ENCODE data around the gene ELAVL1.
"Not testable (repeated sequence)": the region's sequence is repeated elsewhere in the genome, so short reads cannot be mapped to it uniquely, and the experiment has no call there.

ELAVL1 gene

DNA sequence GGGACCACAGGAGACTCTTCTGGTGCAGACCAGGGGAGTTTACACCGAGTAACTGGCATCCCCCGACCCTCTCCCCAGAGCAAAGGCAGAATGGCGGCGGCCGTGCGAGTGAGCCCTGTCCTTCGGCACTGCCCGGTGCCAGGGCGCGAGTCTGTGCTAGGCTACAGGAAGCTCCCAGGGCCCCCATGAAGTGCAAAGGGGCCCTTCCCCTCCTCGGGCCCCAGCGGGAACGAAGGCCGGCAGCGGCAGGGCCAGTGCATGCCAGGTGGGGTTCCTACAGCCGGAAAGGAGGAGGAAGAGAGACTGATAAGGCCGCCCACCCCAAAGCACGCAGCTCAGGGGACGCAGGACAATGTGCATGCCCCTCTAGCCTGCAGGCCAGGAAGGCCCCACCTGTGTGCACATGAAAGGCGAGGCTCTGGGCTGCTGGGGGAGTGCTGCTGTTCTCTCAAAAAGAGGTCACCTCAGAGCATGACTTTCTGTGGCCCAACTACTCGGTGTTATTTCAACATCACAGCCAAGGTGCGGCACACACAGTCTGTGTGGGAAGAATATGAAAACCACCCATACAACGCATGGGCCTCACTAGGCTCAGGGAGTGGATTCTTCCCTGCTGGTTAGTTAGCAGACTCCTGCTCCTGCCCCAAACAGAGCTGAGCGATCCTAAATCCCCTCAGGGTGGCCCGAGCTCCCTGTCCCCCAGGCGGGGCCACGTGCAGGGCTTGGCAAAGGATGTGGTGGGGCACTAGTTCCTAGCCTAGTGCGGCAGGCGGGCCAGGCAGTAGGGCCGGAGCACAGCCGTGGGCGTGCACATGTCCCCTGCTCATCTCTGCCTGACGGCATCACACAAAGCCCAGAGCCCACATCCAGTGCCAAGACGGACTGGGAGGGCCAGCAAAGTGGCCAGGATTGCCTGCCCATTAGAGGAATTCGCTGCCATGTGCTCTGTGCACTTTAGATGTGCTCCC is 33.6 kb downstream of the ELAVL1 start:
- no peak for DNase-seq (ENCODE audit: extremely low read depth in 1 of 2, low read depth in 1 of 2)

DNA sequence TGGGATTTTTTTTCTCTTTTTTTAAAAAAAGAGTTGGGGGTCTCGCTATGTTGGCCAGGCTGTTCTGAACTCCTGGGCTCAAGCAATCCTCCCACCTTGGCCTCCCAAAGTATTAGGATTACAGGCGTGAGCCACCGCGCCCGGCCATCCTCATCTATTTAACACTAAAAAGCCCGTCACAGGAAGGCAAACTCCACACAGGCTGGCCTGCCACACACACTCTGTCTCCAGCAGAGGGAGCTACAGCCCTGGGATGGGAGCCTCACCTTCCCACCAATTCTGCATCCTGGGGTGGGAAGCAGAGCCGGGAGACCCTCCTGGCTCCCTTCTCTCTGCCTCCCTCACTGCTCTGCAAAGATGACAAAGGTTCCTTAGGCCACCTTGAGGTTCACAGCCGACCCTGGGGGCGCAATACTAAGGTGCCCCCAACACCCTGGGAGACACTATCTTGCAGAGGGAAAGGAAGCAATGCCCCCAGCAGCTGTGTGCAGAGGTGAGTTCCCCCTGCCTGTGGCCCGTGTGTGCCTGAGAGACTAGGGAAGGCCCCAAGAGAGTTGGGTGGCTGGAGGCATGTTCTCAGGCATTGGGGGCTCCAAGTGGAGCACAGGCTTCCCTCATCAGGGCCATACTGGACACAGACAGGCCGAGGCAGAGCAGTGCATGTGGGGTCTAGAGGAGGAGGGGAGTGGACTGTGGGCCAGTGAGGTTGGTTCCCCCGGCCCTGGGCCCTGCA is 34.6 kb downstream of the ELAVL1 start:
- no peak for DNase-seq (ENCODE audit: extremely low read depth in 1 of 2, low read depth in 1 of 2)

DNA sequence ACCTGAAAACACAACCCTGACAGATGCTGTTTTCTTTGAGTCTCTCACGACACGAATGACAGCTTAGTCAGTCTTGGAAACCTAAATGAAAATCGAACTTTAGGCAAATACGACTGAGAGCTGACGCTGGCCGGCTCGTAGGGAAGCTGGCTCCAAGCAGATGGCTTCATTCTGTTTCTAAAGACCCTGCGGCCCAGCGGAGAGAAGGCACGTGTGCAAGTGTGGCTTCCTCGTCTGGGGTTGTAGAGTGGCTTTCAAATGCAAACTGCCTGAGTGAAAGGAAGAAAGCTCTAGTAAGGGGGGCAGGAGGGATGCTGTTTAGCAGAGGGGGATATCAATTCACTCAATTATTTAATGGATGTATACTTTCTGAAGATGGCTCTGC is 35.9 kb downstream of the ELAVL1 start:
- no peak for DNase-seq (ENCODE audit: extremely low read depth in 1 of 2, low read depth in 1 of 2)

DNA sequence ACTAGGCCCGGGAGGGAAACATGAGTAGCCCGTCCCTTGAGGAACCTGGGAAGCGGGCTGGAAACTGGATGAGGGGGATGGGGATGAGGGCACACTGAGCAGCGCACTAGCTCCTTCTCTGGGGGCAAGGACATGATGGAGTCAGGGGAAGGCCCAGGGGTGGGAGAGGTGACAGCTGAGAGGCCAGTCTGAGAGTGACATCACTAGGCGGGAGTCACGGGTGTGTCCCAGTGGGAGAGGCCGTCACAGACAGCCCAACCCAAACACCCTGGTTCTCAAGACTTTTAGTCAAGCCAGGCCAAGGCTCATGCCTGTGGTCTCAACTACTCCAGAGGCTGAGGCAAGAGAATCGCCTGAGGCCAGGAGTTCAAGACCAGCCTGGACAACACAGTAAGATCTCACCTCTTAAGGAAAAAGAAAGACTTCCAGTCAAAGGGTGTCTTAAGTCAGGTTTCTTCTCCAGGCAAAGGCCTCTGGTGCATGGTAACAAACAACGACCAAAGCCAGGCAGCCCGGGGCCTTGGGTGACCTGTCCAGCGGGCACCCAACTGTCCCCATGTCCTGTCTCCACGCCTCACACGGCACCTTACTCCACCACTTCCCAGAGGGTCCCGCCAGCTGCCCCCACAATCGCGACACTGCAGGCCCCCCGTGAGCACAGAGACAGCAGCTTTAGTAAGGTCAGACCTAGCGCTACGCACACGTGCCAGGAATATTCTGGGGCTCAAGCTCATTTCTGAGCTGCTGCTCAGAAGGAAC is 36.5 kb downstream of the ELAVL1 start:
- DNase-seq (ENCODE audit: extremely low read depth in 1 of 2, low read depth in 1 of 2): no peak

DNA sequence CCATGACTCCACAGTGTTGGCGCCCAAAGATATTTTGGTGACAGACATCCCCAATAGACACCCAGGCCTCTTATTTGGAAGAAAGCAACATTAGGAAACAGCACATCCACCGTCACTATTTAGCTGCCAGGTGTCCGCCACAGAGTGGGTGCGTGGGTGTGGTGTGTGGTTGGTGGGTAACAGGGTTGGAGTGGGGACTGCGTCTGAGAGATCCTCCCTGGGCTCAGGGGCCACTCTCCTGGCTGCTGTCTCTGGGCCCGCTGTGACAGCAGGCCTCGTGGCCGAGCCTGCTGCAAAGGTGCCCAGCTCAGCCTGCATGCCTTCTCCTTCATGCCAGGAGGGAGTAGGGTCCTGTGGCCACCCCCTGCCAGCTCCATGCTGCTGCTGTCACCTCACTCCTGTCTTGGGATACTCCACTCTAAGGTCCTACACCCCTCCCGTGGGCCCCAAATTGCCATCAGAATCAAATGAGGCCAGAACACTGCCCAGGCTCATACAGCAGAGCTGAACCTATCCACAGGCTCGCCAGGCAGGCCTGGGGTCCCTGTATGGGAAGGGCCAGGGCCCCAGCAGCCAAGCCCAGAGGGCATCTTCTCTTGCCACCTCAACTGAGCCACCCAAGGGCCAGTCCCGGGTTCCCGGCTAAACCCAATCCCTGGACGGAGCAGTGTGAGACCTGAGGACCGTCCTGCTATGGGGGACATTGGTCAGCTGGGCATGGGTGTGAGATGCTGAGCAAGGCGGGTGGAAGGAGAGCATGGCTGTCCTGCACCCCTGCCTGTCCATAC is 37.2 kb downstream of the ELAVL1 start:
- no peak for DNase-seq (ENCODE audit: extremely low read depth in 1 of 2, low read depth in 1 of 2)

DNA sequence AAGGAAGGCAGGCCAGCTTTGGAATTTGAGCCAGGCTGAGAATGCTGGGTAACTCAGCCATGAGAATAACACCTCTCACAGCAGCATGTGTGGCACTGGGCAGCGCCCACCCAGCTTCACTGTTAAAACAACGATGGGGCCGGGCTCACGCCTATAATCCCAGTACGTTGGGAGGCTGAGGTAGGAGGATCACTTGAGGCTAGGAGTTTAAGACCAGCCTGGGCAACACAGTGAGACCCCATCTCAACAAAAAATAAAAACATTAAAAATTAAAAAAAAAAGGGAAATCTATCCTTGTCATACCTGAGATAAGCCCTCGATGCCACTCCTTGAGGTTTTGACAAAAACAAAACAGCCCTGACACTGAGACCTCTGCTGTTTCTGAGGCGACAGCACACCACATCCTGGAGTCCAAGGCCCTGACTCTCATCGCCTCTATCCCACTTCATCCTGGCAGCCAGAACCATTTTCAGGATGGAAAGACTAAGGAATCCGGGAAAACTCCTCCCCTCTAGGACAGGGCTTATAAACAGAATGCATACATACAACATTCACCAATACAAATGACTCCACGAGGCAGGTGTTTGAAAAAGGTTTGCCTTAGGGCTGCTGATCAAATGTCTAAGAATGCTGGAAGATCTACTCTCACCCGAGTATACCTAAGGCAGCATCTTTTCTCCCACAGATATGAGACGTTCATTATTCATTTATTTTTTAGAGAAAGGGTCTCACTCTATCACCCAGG is 39.3 kb downstream of the ELAVL1 start:
- DNase-seq (ENCODE audit: extremely low read depth in 1 of 2, low read depth in 1 of 2): no peak

DNA sequence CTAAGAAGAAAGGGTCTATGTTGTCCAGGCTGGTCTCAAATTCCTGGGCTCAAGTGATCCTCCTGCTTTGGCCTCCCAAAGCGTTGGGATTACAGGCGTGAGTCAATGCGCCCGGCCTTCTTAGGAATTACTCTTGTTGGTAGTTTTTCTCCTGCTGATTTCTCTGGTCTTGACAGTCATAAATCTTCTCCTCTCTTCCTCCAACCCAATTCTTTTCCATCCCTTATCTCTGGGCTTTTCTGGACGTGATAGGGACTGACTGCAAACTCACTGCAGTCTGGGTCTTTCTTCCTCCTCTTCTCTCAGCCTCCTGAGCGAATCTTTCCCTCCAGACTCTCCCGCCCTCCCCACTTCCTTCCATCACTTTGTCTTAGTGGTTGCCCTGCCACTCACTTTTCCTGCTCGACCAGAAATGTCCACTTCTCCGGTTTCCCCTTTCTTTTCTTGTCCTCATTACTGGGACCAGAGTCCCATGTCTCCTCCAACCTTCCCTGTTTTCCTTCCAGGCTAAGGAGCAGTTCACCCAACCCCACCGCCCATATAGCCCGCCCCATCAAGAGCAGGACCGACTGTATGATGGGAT is 40.1 kb downstream of the ELAVL1 start:
- DNase-seq (ENCODE audit: extremely low read depth in 1 of 2, low read depth in 1 of 2): no peak

DNA sequence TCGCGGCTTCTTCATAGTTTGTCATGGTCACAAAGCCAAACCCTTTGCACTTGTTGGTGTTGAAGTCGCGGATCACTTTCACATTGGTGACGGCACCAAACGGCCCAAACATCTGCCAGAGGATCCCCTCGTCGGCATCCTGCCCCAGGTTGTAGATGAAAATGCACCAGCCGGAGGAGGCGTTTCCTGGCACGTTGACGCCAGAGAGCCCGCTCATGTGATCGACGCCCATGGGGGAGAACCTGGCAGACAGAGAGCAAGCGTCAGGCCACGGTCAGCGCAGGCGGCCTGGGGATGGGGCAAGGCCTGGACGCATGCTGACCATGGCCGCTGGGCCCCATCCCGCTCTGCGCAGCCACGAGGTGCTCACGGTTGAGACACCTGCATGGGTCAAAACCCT is 41.9 kb downstream of the ELAVL1 start:
- no peak for DNase-seq (ENCODE audit: extremely low read depth in 1 of 2, low read depth in 1 of 2)

DNA sequence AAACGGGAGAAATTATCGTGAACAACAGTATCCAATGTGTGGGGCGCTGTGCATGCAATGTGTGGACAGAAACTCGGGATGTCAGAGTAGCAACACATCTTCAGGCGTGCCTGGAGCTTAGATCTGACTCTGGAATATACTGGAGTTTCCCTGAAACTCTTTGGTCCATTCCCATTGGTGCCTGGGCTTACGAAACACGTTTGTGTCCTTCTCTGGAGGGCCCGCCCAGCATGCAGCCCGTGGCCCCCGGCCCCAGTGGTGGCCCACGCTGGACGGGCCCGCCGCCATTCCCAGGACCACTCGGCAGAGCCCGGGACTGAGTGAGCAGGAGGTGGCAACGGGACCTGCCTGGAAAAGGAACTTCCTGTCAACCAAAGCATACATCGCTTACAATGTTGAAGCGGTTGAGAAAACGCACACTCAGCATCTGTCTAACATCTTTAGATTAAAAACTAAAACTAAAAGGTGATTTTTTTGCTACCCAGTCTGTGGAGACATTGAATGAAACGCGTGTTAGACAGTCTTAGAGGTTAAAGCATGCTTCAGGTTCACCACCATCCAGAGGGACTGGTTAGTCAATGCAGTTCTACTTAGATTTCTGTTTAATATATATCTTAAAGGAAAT is 42.7 kb downstream of the ELAVL1 start:
- DNase-seq (ENCODE audit: extremely low read depth in 1 of 2, low read depth in 1 of 2): no peak

DNA sequence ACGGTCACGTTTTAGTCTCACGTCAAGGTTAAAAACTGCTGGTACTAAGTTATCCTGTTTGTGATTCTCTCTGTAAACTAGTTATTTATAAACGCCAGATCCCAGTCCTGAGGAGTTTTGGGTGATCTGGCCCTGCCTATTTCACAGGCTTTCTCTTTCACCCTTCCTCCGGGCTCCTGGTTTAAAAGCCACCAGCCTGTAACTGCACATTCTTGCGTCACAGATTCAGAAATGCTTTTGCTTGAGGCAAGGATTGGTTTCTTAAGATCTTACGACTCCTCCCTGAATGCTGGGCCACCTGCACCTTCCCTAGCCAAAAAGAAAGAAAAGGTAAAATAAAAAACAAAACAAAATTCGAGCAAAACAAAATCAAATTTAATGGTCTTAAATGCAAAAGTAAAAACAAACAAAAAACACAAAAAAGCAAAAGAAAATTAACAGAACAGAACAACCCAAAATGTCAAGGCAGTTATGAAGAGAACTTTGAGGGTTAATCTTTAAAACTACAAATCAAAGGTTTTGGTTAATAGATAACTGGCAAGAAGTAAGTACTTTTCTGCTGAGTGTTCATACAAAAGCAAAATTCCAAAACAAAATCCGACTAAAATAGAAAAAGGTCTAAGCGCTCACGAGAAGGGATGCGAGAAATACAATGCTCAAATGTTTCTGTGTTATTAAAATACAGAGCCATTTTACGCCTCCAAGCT is 43.4 kb downstream of the ELAVL1 start:
- DNase-seq (ENCODE audit: extremely low read depth in 1 of 2, low read depth in 1 of 2): no peak

DNA sequence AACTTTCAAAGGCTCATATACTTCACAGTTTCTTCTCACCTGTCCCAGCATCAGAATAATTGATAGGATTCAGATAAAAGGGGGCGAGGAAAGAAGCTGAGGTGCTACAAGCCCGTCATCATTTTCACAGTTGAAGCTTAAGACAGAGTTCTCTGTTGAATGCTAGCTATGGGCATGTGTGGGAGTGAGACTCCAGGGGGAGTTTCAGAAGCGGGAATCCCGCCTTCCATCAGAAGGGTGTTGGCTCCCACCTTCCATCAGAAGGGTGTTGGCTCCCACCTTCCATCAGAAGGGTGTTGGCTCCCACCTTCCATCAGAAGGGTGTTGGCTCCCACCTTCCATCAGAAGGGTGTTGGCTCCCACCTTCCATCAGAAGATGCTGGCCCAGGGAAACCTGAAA is 44.4 kb downstream of the ELAVL1 start:
- not testable (repeated sequence) for DNase-seq (ENCODE audit: extremely low read depth in 1 of 2, low read depth in 1 of 2)

DNA sequence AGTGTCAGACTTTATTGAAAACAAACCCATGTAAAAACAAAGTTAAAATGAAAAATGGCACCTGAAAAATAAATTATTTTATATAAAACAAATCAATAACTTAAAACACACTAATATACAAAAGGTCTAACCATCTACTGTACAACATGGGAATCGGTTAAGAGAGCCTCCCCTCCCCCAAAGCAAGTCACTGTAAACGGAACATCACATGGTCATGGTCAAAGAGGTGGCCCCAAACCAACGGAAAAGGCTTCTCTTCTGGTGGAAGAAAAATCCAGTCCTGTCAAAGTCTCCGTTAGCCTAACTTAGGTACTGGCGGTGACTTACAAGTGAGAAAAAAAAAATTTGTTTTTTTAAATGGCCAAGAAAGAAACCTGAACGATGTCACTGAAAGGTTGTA is 46.2 kb downstream of the ELAVL1 start:
- no peak for DNase-seq (ENCODE audit: extremely low read depth in 1 of 2, low read depth in 1 of 2)

DNA sequence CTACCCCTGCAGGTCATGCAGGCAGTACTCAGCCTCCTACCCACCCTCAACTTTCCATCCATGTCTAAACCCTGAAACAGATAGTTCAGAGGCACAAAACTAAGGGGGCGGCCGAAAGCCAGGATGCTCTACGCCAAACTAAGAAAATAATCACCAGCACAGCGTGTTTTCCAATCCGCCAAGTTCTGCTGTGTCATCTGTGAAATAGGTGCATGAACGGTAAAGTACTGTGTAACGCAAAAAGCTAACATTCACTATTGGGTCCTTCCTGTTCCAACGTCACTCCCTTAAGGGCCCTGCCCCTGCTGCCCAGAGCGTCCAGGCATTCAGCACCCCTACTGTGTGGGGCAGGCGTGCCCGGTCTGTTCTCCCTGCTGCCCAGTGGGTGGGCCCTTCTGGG is 49.7 kb downstream of the ELAVL1 start:
- no peak for DNase-seq (ENCODE audit: extremely low read depth in 1 of 2, low read depth in 1 of 2)

DNA sequence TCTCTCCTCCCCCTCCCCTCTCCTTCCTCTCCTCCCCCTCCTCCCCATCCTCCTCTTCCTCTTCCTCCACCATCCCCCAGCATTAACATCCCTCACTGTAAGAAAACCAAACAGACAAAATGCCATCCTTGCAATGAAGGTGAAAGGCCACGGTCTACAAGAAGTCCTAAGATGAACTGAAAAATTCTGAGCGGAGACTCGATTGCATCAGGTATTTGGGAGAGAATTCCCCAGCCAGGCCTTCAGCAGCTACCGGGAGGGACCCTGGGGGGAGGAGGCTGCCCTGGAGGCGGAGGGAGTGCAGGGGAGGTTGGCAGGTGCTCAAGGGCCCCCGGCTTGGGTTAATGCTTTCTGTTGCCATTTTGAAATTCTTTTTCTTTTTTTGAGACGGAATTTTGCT is 51.9 kb downstream of the ELAVL1 start:
- no peak for DNase-seq (ENCODE audit: extremely low read depth in 1 of 2, low read depth in 1 of 2)

DNA sequence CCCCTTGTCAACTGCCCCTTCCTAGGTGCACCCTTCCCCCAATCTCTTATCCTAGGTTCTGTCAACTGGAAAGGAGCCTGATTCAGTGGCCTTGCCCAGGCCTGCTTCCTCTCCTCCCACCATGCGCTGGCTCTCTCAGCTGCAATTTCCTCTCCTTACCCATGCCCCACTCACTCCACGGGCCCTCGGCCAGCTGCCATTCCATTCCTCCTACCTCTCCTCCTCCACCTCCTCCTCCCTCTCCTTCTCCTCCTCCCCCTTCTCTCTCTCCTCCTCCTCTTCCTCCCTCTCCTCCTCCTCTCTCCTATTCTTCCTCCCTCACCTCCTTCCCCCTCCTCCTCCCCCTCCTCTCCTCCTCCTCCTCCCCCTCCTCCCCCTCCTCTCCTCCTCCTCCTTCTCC is 52.4 kb downstream of the ELAVL1 start:
- DNase-seq (ENCODE audit: extremely low read depth in 1 of 2, low read depth in 1 of 2): no peak

DNA sequence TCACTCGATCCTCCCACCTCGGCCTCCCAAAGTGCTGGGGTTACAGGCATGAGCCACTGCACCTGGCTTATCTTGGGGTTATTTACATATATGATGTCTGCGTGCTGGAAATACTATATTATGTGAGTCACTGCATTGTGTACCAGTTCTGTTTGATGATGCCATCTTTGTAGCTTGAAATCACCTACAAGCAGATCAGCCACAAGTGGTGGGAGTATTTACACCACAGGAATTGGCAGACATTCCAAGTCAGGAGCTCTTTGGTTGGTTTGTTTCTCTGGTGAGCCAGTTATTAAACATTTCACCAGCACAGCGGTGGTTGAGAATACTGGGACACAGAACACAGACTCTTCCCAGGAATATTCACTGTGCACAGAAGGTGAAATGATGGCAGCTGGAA is 57.5 kb downstream of the ELAVL1 start:
- no peak for DNase-seq (ENCODE audit: extremely low read depth in 1 of 2, low read depth in 1 of 2)

DNA sequence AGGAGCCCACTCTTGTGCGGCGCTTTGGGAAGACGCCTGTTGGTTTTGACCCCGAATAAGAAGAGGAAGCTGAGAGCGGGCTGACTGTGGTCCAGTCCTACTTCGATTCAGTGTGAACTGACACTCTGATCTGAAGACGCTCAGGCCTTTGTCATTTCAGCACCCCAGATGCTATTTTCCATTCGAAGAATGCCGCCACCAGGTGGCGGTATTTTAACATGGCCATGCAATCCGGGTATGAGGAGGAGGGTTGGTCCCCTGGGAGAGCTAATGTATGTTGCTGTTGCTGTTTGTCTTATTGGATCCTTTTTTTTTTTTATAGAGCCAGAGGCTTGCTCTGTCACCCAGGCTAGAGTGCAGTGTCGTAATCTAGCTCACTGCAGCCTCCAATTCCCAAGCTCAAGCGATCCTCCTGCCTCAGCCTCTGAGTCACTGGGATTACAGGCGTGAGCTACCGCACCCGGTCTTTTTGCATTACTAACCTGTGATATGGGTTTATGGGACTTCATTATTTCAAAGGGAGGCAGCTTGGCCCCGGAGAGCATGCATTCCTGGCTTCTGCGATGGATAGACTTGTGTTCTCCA is 61.2 kb downstream of the ELAVL1 start:
- DNase-seq (ENCODE audit: extremely low read depth in 1 of 2, low read depth in 1 of 2): peak; percentile 55 to 75

Measured in stimulated activated CD8-positive, alpha-beta memory T cell treated with anti-CD3 and anti-CD28 coated beads, Interleukin-7, amount 100 ng/mL, for 48 hours (primary cell).